ENCODE data around the gene COG8.

- no peak for TF ChIP-seq CTCF (optimal IDR thresholded peaks at IDR 0.05 in 1 of 3, IDR thresholded peaks at IDR 0.05 in 1 of 3, conservative IDR thresholded peaks at IDR 0.05 in 1 of 3; ENCODE audit: extremely low read depth in 1 of 3, insufficient read depth in 2 of 3, low read length in 3 of 3)
- no peak for TF ChIP-seq EZH2 (IDR thresholded peaks at IDR 0.05; ENCODE audit: low read length)
Measured at GRCh38 chr16:69294051-69294450, 45.3 kb downstream of the COG8 start.
